ENCODE measurements around the gene NEU2.

NEU2 gene

DNA sequence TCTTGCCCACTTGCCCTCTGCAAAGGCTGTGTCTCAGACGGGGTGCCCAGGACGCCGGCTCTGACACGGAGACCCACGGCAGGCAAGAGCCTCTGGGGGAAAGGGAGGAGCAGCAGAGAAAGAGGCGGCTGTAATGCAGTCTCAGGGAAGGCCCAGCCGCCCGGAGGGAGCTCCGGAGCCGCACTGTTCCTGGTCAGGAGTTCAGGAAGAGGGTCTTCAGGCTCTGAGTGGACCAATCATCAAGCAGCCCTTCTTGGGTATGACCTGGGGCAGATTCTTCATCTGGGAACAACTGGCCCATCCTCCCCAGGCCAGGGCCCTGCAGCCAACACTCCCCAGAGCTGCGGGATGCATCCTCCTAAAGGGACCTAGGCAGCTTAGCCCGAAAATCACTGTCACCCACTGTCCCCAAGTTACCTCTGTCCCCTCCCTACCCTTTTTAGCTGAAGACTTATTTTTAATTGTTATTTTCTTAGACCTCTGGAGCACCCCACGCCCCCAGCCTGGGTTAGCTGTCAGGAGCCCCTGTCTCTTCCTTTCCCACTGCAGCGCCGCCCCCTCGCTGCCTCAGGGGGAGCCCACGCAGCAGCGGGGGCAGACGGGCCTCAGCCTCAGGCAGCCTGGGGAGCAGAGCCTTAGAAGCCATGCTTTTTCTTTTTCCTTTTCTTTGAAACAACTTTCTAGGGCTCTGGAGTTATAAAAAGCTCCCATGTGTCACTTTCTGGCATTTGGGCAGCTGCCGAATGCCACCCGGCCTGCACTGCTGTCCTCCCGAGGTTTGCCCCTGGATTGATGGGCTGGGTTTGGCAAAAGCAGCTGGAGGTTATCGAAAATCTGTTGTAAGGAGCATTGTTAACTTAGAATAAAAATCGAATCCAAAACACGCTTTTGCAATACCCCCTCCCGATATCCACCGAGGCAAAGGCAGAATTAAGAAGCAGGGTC is 644 bp upstream of the NEU2 start:
- in situ Hi-C loops (cut with MboI; ENCODE audit: low pct_unique_long_range_greater_than_20kb, low sequenced_read_pairs): no loop called here
- DNase-seq: no peak

DNA sequence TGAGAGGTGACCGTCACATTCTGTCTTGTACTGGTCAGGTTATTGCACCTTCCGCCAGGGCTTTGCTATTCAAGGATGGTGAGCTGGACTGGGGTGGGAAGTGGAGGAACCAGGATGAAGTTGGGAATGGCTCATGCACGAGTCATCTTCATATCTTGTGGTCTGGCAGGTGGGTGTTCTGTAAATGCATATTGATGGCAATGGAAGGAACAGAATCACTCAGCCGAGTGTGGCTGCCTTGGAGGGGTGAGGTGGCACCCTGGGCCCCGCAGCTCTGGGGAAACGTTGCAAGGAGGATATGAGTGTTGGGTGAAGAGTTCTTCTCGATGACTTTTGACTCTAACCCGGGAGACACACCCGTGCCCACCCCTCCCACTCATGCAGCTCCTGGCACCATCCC is 1.2 kb downstream of the NEU2 start:
- in situ Hi-C loops (cut with MboI; ENCODE audit: low pct_unique_long_range_greater_than_20kb, low sequenced_read_pairs): no loop called here

DNA sequence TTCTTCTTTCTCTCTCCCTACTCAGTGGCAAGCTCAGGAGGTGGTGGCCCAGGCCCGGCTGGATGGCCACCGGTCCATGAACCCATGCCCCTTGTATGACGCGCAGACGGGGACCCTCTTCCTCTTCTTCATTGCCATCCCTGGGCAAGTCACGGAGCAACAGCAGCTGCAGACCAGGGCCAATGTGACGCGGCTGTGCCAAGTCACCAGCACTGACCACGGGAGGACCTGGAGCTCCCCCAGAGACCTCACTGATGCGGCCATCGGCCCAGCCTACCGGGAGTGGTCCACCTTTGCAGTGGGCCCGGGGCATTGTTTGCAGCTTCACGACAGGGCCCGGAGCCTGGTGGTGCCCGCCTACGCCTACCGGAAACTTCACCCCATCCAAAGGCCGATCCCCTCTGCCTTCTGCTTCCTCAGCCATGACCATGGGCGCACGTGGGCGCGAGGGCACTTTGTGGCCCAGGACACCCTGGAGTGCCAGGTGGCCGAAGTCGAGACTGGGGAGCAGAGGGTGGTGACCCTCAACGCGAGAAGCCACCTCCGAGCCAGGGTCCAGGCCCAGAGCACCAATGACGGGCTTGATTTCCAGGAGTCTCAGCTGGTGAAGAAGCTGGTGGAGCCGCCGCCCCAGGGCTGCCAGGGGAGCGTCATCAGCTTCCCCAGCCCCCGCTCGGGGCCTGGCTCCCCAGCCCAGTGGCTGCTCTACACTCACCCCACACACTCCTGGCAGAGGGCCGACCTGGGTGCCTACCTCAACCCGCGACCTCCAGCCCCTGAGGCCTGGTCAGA is 1.8 kb downstream of the NEU2 start:
- in situ Hi-C loops (cut with MboI; ENCODE audit: low pct_unique_long_range_greater_than_20kb, low sequenced_read_pairs): no loop called here
- no peak for DNase-seq

More for the DNA sequence above, 1.2 kb downstream of the NEU2 start:
- DNase-seq: no peak

DNA sequence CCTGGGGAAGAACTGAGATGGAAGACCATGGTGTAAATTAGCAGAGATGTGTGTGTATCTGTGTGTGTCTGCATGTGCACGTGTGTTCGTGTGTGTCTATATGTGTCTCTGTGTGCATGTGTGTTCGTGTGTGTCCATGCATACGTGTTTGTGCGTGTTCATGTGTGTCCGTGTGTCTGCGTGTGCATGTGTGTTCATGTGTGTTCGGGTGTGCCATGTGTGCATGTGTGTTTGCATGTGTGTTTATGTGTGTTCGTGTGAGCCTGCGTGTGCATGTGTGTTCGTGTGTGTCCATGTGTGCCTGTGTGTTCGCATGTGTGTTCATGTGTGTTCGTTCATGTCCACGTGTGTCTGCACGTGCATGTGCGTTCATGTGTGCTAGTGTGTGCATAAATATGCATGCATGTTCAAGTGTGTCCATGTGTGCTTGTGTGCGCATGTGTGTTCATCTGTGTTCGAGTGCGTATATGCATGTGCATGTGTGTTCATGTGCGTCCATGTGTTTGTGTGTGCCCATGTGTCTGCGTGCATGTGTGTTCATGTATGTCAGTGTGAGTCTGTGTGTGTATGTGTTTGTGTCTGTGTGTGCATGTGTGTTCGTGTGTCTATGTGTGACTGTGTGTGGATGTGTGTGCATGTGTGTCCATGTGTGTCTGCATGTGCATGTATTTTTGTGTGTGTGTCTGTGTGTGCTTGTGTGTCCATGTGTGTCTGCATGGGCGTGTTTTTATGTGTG is 3.1 kb downstream of the NEU2 start:
- DNase-seq: no peak

DNA sequence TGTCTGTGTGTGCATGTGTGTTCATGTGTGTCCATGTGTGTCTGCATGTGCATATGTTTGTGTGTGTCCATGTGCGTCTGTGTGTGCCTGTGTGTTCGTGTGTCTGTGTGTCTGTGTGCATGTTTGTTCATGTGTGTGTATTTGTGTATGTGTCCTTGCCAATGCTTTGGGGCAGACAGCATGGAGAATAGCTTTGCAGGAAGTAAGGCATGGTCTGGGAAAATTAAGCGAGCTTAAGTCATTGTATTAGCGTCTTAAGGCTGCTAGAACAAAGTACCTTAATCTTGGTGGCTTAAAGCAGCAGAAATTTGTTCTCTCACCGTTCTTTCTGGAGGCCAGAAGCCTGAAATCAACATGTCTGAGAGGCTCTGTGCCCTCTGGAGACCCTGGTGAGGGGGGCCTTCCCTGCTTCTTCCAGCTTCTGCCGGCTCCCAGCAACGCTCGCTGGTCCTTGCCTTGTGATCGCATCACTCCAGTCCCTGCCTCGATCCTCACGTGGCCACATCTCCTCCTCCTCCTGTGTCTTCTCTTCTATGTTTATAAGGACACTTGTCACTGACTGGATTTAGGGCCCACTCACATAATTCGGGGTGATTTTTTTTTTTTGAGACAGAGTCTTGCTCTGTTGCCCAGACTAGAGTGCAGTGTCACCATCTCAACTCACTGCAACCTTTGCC is 3.8 kb downstream of the NEU2 start:
- in situ Hi-C loops (cut with MboI; ENCODE audit: low pct_unique_long_range_greater_than_20kb, low sequenced_read_pairs): no loop called here
- no peak for DNase-seq

More for the DNA sequence above, 3.1 kb downstream of the NEU2 start:
- in situ Hi-C loops (cut with MboI; ENCODE audit: low pct_unique_long_range_greater_than_20kb, low sequenced_read_pairs): no loop called here

DNA sequence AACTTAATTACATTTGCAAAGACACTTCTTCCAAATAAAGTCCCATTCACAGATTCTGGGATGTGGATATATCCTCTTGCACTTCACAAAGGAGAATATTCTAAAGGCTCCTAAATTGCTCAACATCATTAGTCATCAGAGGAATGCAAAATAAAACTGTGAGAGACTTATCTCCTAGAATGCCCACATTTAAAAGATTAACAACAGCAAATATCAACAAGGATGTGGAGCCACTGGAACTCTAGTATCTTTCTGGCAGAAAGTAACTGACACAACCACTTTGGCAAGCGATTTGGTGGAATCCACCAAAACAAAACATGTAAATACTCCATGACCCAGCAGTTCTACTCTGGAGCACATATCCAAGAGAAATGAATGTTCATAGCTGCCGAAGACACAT is 4.6 kb downstream of the NEU2 start:
- DNase-seq: no peak
- in situ Hi-C loops (cut with MboI; ENCODE audit: low pct_unique_long_range_greater_than_20kb, low sequenced_read_pairs): no loop called here

DNA sequence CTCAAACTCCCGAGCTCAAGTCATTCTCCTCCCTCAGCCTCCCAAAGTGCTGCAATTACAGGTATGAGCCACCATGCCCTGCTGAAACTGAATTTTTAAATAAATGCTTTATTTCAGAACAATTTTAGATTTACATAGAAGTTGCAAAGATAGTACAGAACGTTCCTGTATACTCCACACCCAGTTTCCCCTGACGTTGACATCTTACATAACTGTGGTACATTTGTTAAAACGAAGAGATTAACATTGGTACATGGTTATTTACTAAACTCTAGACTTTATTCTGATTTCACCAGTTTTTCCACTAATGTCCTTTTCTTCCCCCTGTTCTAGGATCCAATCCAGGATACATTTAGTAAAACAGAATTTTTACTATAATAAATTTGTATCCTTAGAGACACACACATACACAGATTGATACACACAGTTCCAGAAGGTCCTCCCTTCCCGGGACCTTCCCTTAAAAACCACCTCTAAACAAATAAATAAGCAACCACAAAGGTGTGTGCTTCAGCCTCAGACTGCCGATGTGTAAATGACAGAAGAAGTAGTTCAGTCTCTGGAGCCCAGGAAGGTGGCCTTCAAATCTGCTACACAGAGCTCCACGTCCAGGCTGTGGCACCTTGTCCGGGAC is 6.9 kb downstream of the NEU2 start:
- in situ Hi-C loops (cut with MboI; ENCODE audit: low pct_unique_long_range_greater_than_20kb, low sequenced_read_pairs): no loop called here

DNA sequence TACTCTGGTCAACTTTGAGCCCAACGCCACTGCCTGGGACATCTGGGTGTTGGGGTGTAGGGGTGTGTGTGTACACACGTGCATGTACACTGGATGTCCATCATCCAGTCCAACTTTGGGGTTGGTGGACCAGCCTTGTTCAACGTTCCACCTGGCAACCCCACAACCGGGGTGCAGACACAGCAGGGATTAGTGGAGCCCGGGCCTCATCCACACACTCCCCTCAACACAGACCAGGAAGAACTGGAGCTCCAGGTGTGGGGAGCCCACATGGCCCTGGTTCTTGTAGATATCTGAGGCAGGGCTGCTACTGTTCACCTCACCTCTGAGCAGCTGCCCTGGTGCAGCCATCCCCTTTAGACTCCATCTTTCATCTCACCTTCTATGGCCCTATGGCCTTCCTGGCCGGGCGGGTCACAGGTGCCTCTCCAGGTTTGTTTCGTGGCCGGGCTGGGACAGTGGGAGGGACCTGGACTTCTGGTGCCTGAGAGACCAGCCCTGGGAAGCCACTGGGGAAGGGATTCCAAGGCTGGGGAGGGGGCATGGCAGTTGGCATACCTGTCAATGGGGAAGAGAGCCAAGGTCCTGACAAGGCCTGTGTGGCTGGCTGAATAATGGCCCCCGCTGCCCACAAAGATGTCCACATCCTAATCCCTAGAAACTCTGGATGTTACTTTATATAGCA is 7.5 kb downstream of the NEU2 start:
- DNase-seq: no peak
- in situ Hi-C loops (cut with MboI; ENCODE audit: low pct_unique_long_range_greater_than_20kb, low sequenced_read_pairs): no loop called here

More for the DNA sequence above, 6.9 kb downstream of the NEU2 start:
- DNase-seq: no peak

DNA sequence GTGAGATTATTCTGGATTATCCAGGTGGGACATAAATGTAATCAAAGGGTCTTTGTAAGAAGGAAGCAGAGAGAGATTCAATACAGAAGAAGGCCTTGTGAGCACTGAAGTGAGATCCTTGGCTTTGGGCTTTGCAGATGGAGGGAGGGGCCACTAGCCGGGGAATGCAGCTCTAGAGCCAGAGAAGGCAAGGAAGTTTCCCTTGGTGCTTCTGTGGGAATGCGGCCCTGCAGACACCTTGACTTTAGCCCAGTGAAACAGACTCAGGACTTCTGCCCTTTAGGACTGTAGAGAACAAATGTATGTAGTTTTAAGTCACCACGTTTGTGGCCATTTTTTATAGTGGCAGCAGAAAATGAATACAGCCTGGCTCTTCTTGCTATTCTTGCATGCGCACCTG is 8.1 kb downstream of the NEU2 start:
- in situ Hi-C loops (cut with MboI; ENCODE audit: low pct_unique_long_range_greater_than_20kb, low sequenced_read_pairs): no loop called here
- no peak for DNase-seq

DNA sequence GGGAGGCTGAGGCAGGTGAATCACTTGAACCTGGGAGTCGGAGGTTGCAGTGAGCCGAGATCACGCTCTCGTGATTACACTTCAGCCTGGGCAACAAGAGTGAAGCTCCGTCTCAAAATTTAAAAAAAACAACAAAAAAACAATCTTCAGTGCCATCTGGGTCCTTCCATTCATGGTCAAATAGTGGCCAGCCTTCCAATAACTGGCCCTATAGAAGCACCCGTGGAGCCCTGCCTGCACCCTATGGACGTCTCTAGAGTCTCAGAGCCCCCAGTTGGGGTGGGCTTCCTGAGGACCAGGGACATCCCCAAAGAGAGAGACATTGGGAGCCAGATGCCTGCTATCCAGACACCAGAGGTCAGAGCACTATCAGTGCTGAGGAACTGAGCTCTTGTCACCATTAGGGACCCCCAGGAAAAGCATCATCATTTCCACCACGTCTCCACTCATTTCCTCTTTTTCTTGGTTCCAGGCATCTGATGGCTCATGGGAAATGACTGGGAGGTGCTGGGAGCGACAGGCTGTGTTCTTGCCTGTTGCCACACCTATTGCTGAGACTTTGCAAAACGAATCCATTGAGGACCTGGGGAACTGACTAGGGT is 9.4 kb downstream of the NEU2 start:
- in situ Hi-C loops (cut with MboI; ENCODE audit: low pct_unique_long_range_greater_than_20kb, low sequenced_read_pairs): no loop called here
- DNase-seq: no peak

DNA sequence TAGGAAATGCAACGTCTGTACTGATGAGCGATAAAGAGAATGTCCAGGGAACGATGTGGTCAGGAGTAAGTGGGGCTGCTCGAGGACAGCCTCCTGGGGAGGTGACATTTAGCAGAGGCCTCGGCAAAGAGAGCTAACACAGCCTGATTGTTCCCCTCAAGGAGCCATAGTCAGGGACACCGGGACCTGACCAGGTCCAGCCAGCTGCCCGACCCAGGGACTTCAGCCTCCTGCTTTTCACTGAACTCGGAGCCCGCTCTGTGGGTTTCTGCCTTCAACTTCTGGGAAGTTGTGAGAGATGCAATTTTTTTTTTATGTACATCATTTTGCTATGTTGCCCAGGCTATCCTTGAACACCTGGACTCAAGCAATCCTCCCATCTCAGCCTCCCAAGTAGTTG is 10.1 kb downstream of the NEU2 start:
- in situ Hi-C loops (cut with MboI; ENCODE audit: low pct_unique_long_range_greater_than_20kb, low sequenced_read_pairs): no loop called here
- no peak for DNase-seq

DNA sequence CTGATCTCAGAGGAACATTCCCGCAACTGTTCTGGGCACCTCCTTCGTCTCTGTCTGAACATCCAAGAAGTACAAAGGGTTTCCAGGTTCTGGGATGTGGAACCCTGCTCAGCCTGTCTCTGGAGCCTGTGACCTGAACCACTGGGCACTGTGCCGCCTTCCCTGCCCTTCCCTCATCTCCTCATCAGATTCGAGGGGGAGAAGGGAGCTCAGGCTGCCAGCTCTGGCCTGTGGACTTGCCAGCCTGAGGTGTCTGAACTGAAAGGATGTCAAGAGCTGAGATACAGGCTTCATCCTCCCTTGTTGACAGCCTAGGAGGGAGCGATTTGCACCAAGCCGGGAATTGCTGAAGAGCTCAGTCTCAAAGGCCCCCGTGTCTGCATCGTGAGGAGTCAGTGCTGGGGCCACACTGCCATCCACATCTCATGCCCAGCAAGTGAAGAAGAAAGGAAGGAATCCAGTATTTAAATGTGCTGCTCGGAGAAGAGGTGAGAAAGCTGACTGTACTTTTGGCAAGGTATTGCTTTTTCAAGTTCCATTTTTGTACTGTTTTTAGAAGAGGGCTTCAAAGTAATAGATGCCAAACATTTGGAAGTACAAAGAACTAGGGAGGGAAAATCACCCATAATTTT is 12.6 kb downstream of the NEU2 start:
- no peak for DNase-seq
- in situ Hi-C loops (cut with MboI; ENCODE audit: low pct_unique_long_range_greater_than_20kb, low sequenced_read_pairs): no loop called here

DNA sequence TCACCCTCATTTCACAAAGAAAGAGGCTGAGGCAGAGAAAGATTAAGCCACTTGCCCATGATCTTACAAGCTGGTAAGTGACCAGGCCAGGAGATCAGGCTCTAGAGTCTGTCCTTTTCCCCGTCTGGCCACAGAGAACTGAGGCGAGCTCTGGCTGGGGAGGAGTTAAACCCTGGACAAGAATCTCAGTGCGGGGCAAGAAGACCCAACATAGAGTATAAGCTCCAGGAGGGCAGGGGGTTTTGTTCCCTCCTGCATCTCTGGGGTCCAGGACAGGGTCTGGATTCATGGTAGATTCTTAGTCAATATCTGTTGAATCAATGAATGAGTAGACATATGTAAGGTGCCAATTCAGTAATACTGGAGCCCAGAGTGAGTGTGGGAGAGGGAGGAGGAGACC is 14.7 kb downstream of the NEU2 start:
- in situ Hi-C loops (cut with MboI; ENCODE audit: low pct_unique_long_range_greater_than_20kb, low sequenced_read_pairs): no loop called here

DNA sequence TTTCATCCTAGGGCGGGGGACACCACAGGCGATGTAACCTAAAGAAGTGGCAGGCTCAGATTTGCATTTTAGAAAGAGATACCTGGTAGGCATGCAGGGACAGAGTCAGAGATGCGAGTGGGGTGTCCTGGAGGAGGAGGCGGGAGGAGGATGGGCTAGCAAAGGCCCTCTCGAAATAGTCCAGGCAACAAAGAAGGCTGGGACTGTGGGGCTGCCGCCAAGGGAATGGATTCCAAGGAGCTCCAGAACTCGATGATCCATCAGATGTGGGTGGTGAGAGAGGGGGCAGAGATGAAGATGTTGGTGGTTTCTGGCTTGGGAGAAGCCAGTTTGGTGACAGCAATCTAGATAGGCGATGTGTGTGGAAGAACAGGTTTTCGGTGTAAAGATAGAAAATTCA is 15.2 kb downstream of the NEU2 start:
- in situ Hi-C loops (cut with MboI; ENCODE audit: low pct_unique_long_range_greater_than_20kb, low sequenced_read_pairs): no loop called here
- DNase-seq: no peak

More for the DNA sequence above, 14.7 kb downstream of the NEU2 start:
- DNase-seq: no peak

DNA sequence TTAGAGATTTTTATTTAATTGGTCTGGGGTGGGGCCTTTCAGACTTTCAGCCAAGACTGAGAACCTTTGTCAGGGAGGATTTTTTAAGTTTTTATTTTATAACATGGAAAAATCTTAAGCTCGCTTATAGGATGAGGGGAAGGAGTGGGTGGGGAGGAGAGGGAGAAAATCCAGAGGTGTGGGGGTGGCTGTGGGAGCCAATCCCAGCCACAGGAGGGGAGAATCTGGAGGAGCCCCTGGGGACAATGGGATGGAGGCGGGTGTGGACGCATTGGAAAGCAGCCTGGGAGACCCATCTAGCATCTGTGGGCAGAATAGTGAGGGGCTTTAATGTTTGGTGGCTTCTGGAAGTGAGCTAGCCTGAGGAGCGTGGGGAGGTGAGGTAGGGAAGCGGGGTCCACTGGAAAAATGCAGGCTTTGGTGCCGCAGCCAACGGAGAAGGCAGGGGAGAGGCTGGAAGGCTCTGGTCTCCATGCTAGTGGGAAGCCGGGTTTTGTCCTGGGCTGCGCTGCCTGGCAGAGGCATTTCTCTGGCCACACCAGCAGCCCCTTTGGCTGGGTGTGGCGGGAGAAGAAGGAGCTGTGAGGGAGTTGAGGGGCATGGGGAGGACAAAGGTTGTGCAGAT is 16.2 kb downstream of the NEU2 start:
- in situ Hi-C loops (cut with MboI; ENCODE audit: low pct_unique_long_range_greater_than_20kb, low sequenced_read_pairs): no loop called here
- no peak for DNase-seq

DNA sequence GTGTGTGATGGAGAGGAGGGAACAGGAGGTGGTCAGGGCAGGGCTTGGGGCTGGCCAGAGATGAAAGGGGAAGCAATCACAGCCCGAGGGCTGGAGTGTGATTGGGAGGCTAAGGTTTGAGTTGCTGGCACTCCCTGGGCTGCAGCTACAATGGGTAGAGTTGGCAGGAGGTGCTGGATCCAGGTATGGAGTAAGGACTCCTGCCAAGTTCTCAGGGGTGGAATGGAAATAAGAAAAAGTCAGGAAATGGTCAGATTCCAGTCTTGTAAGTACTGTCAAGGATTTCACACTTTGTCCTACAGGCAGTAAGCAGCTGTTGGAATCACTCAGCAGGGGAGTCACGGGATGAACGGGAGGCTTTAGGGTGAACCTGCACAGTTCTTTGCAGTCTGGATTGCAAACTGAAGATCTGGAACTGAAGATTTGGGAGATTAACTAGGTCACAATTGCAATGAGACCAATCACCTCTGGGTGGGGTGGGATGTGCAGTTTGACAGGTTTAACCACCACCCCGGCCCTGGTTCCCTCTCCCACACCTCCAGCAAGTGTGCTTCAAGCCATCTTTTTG is 16.8 kb downstream of the NEU2 start:
- DNase-seq: no peak
- in situ Hi-C loops (cut with MboI; ENCODE audit: low pct_unique_long_range_greater_than_20kb, low sequenced_read_pairs): no loop called here
